Limb (tissue), 2 donors: Measurements from ENCODE around the gene PDGFB.
A peak's percentile ranks its signal among the peaks of the same experiment; 100 is the strongest.

Experiments used
- DNase-seq, 2 donors: peaks; one replicate each; pipeline ENCODE4 v3.0.0-alpha.2; 2016; ENCODE audit errors: extremely low spot score in 2 of 2

Gene PDGFB

DNA sequence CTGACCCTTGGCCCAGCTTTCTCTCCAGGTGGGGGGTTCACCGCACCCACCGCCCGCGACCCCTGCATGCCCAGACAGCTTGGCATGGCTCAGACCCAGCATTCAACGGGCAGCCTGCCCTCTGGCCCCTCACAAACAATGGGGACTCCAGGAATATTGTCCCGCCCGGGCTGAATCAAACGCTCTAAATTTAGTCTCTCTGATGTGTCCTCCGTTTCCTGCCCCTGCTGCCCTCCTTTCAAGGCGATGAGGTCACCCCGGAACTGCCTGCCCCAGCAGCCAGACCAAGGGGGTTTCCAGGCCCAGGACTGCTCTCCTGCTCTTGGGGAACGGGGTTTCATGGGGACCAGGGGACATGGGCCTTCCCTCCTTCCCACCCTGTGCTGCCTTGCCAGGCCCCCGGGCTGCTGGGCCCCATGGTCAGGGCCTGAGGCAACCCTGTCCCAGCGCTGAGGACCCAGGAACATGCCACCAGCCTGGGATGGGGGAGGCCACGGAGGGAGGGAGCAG is 10.1 kb upstream of the PDGFB start:
- no peak for DNase-seq

GRCh38 chr22:39254122-39254521 is 9.3 kb upstream of the PDGFB start:
- no peak for DNase-seq

DNA sequence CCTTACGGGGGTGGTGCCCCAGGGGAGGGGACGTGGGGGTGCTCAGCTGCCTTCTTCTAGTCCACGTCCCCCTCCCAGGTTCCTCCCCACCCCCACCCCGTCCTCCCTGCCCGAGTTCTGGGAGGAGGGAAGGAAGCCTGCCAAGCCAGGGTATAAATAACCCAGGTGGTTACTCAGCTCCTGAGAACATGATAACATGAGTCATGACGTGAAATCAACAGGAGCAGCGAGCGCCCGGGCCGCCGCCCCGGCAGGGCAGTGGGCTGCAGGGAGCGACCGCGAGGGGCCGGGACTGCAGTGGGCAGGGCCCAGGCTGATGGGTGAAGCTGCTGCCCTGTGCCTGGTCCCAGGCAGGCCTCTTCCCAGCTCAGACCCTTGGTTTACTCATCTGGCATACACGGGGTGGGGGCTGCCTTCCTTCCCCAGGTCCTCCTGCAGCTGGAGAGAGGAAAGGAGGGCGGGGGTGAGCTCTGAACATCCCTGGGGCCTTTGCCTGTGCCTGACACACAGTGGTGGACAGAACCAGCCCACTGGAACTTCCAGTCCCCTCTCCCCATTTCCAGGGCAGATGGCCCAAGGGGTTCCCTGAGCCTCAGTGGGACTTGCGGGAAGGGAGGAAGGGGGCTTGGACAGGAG is 8.8 kb upstream of the PDGFB start:
- DNase-seq: peak; percentile 15 to 61

GRCh38 chr22:39252461-39253434 is 8.0 kb upstream of the PDGFB start:
- no peak for DNase-seq

GRCh38 chr22:39251762-39252460 is 7.1 kb upstream of the PDGFB start:
- no peak for DNase-seq

DNA sequence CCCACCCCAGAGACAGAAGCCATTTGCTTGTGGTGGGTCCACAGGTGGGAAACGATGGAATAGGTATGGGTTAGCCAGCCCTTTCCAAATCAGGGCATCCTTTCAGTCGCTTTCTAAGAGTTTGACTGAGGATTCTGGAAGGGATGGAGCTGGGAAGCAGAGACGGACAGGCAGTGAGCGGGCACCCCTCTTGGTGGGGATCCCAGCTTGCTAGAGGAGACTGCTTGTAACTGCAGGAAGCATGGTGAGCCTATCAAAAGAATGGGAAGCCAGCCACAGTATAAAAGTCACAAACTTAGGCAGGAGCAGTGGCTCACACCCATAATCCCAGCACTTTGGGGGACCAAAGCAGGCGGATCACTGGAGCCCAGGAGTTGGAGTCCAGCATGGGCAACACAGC is 6.1 kb upstream of the PDGFB start:
- DNase-seq: no peak

- DNase-seq: no peak
Observed at GRCh38 chr22:39250131-39250530, 5.3 kb upstream of the PDGFB start.

- DNase-seq: no peak
Observed at GRCh38 chr22:39249086-39249704, 4.4 kb upstream of the PDGFB start.

DNA sequence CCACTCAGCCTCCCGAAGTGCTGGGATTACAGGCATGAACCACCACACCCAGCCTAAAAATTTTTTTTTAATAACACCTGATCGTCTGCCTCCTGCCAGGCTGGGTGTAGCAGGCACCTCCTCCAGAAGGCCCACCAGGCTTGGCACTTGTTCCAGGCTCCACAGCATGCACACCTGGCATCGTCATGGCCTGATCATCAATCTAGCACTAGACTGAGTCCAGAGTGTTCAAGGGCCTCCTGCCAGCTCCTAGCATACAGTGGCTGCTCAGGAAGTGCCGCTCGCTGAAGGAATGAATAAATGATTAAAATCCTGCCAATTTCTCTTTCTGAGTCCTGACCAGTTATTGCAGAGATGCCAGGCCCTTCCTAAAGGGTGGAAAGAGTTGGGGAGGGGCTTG is 3.5 kb upstream of the PDGFB start:
- DNase-seq: no peak

- no peak for DNase-seq
Observed at GRCh38 chr22:39247361-39247760, 2.6 kb upstream of the PDGFB start.

DNA sequence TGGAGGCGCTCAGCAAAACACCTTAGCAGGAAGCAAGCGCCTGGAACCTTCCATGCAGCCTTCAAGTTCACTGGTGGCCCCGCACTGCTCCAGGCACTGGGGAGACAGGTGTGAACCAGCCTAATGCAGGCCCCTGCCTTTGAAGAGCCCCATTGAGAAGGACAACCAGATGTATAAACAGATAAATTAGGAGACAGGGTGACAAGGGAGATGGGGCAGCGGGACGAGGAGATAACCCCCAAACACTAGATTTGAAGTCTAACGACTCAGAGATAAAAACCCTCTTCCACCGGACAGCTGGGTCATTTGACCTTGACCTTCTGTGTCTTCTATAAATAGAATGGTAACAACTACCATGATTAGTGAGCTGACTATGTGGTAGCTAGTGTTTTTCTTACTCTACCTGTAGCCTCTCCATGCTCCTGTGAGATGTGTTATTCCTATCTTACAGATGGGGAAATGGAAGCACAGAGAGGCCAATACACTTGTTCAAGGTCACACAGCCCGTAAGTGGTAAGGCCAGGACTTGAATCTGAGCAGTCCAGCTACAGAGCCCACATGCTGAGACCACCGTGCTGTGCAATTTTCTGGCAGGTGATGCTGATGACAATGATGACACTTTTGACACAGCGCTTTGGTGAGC is 2.0 kb upstream of the PDGFB start:
- no peak for DNase-seq

GRCh38 chr22:39246217-39246616 is 1.4 kb upstream of the PDGFB start:
- no peak for DNase-seq

DNA sequence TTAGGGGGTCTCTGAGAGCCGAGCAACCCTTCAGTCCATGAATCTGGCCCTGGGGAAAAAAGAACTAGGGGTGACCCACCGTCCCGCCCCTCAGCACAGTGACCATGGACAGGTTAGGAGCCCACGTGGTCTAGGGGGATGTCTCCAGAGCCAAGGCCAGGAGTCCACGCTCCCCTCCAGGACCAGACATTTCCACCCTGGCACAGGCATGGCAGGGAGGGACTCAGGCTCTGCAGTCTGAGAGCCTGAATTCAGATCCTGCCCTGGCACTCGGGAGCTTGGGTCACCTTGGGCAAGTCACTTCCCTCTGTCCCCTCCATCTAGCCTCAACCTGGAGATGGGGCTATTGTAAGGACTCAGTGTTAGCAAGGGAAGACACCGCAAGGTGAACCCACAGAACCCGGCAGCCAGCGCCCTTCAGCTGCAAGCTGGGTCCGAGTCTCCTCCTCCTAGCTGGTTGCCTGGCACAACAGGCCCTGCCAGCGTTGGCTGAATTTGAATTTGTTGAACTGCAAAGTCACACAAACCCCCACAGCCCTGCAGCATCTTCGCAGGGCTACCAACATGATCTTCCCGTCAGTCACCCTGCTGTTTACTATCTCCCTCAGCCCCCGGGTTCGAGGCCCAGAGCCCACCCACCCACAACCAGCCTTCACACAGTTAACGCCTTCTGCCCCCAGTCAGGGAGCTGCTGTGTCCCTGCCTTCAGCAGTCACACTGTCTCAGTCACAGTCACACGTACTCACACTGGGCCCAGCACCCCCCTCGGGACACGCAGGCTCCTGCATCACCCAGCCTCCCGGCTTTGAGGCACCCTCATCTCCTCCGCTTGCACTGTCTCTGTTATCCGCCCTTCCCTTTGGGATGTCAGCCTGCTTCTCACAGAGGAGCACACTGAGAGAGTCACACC is 603 bp upstream of the PDGFB start:
- DNase-seq: no peak

- DNase-seq: peak in 1 of 2 donors; percentile 48
Observed at GRCh38 chr22:39244136-39244495, 666 bp downstream of the PDGFB start.

GRCh38 chr22:39243439-39244135 is 1.2 kb downstream of the PDGFB start:
- DNase-seq: peak in 1 of 2 donors; percentile 57

DNA sequence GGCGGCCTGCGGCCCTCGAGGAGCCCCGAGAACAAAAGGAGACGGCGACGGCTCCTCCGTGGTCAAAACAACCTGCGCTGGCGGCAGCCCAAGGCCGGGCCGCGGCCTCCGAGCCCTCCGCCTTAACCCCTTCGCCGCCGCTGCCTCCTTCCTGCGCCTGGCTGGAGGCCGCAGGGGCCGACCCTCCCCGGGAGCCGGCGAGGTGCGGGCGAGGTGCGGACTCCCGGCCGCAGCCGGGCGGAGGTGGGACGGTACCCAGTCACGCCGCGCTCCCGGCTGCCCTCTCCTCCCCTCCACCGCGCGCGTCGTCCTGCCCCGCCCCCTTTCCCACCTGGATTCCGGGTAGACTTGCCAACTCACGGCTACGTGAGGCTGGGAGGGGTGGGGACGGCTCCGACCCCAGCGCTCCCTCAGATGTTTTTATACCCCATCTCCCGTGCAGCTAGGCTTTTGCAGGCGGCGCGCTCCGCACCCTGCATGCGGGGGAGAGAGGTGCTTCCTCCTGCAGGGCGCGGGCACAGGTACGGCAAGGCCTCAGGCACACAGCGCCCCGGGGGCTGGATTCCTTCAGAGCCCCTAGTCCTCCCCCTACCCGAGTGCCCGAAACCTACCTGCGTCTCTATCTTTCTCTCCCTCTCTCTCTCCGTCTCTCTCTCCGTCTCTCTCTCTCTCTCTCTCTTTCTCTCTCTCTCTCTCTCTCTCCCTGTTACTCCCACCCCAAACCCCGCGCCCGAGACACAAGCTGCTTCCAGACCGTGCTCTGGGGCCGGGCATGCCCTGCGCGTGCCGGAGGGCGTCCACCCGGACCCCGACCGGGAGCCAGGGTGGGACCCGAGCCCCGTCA is 2.0 kb downstream of the PDGFB start:
- peak in 1 of 2 donors; percentile 73 for DNase-seq

GRCh38 chr22:39241794-39242594 is 2.8 kb downstream of the PDGFB start:
- peak; percentile 15 to 65 for DNase-seq
